ENCODE data around the gene ROS1.

- TF ChIP-seq, protein P1, sequence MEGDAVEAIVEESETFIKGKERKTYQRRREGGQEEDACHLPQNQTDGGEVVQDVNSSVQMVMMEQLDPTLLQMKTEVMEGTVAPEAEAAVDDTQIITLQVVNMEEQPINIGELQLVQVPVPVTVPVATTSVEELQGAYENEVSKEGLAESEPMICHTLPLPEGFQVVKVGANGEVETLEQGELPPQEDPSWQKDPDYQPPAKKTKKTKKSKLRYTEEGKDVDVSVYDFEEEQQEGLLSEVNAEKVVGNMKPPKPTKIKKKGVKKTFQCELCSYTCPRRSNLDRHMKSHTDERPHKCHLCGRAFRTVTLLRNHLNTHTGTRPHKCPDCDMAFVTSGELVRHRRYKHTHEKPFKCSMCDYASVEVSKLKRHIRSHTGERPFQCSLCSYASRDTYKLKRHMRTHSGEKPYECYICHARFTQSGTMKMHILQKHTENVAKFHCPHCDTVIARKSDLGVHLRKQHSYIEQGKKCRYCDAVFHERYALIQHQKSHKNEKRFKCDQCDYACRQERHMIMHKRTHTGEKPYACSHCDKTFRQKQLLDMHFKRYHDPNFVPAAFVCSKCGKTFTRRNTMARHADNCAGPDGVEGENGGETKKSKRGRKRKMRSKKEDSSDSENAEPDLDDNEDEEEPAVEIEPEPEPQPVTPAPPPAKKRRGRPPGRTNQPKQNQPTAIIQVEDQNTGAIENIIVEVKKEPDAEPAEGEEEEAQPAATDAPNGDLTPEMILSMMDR (IDR thresholded peaks at IDR 0.05) = no peak
- TF ChIP-seq POLR2AphosphoS5 (IDR thresholded peaks at IDR 0.05) = no peak
- no peak for TF ChIP-seq POLR2A (IDR thresholded peaks at IDR 0.05; ENCODE audit: low read depth)
These were observed 22.3 kb upstream of the ROS1 start for GRCh38 chr6:117448011-117448410.
